ENCODE data around the gene VPS39.

- no peak for TF ChIP-seq CTCF (conservative IDR thresholded peaks at IDR 0.05; ENCODE audit: low read depth, low read length)
- TF ChIP-seq EZH2 (IDR thresholded peaks at IDR 0.05; ENCODE audit: low read length, unreplicated experiment) = no peak
Measured at GRCh38 chr15:42213511-42213910, 5.4 kb upstream of the VPS39 start.

Data from PC-3 (cell line).